HepG2 (cell line): Measurements from ENCODE around the gene PCGF6. TPM values are rescaled to one million over a fixed set of nuclear protein-coding genes. Genes with fewer than 3 reads are reported as not detected.

Experiments used
- AGO2 ChIP-seq: fragments of 200-400 bp; formaldehyde crosslinking; optimal IDR thresholded peaks from 2 replicates; pipeline ENCODE3; 2017; ENCODE audit warnings: mild to moderate bottlenecking, low read depth, low read length, moderate library complexity
- CC2D1A ChIP-seq: sonication (generic); formaldehyde crosslinking; IDR thresholded peaks from 2 replicates; pipeline ENCODE4 v1.8.1; 2023; ENCODE audit warnings: mild to moderate bottlenecking, missing genetic modification reagents
- ESRRA ChIP-seq: sonication (generic); formaldehyde crosslinking; IDR thresholded peaks from 2 replicates; pipeline ENCODE4 v1.5.1; 2020; ENCODE audit warnings: mild to moderate bottlenecking, low read depth, missing genetic modification reagents
- GABPB1 ChIP-seq: IDR thresholded peaks from 2 replicates; pipeline ENCODE4 v1.6.1; 2016; ENCODE audit warnings: mild to moderate bottlenecking, missing genetic modification reagents, moderate library complexity, missing compliant biosample characterization
- HNRNPUL1 ChIP-seq: fragments of 200-400 bp; formaldehyde crosslinking; IDR thresholded peaks from 2 replicates; pipeline ENCODE4 v1.6.1; 2017; ENCODE audit warnings: low read depth, mild to moderate bottlenecking, low read length, moderate library complexity
- HOXA7 ChIP-seq: sonication (generic); formaldehyde crosslinking; IDR thresholded peaks from 2 replicates; pipeline ENCODE4 v1.8.1; 2022; ENCODE audit warnings: mild to moderate bottlenecking, missing genetic modification reagents, moderate library complexity
- KLF11 ChIP-seq: IDR thresholded peaks from 2 replicates; pipeline ENCODE4 v1.6.1; 2016; ENCODE audit warnings: missing compliant biosample characterization
- MBNL3 ChIP-seq: fragments of 250-450 bp; sonication (Bioruptor Pico); conservative IDR thresholded peaks from 2 replicates; pipeline ENCODE4 v1.8.0; 2022; ENCODE audit warnings: mild to moderate bottlenecking, inconsistent platforms
- SAFB2 ChIP-seq: sonication (generic); formaldehyde crosslinking; IDR thresholded peaks from 2 replicates; pipeline ENCODE4 v1.5.1; 2020; ENCODE audit warnings: missing genetic modification reagents, low read depth, mild to moderate bottlenecking, borderline replicate concordance
- SRF ChIP-seq: IDR thresholded peaks from 2 replicates; pipeline ENCODE4 v1.6.1; 2011; ENCODE audit warnings: mild to moderate bottlenecking, low read depth, low read length, moderate library complexity
- SSRP1 ChIP-seq: IDR thresholded peaks from 2 replicates; pipeline ENCODE4 v1.6.1; 2016; ENCODE audit warnings: control low read depth
- U2AF1 ChIP-seq: fragments of 200-400 bp; formaldehyde crosslinking; optimal IDR thresholded peaks from 2 replicates; pipeline ENCODE3; 2017; ENCODE audit warnings: mild to moderate bottlenecking, low read depth, low read length
- U2AF2 ChIP-seq: fragments of 200-400 bp; formaldehyde crosslinking; IDR thresholded peaks from 2 replicates; pipeline ENCODE4 v1.6.1; 2017; ENCODE audit warnings: low read depth, mild to moderate bottlenecking, low read length
- ZEB1 ChIP-seq: IDR thresholded peaks from 2 replicates; pipeline ENCODE4 v1.6.1; 2012; ENCODE audit warnings: mild to moderate bottlenecking, low read depth, inconsistent platforms; ENCODE audit not compliant: insufficient replicate concordance
- ZNF20 ChIP-seq: sonication (generic); formaldehyde crosslinking; IDR thresholded peaks from 2 replicates; pipeline ENCODE4 v1.4.0; 2020; ENCODE audit warnings: mild to moderate bottlenecking, moderate library complexity, missing genetic modification reagents
- ZNF552 ChIP-seq: sonication (generic); formaldehyde crosslinking; IDR thresholded peaks from 2 replicates; pipeline ENCODE4 v1.9.0; 2022; ENCODE audit warnings: missing genetic modification reagents, mild to moderate bottlenecking, borderline replicate concordance
- ZNF589 ChIP-seq: sonication (generic); formaldehyde crosslinking; conservative IDR thresholded peaks from 2 replicates; pipeline ENCODE4 v1.8.0; 2022; ENCODE audit warnings: mild to moderate bottlenecking, moderate library complexity, missing genetic modification reagents
- ZNF660 ChIP-seq: sonication (generic); formaldehyde crosslinking; IDR thresholded peaks from 2 replicates; pipeline ENCODE4 v1.5.1; 2020; ENCODE audit warnings: mild to moderate bottlenecking, low read depth, missing genetic modification reagents, borderline replicate concordance
- ZNF766 ChIP-seq: sonication (generic); formaldehyde crosslinking; IDR thresholded peaks from 2 replicates; pipeline ENCODE4 v1.5.0; 2020; ENCODE audit warnings: missing genetic modification reagents, borderline replicate concordance
- ZNF839 ChIP-seq: sonication (generic); formaldehyde crosslinking; IDR thresholded peaks from 2 replicates; pipeline ENCODE4 v1.4.0; 2020; ENCODE audit warnings: missing genetic modification reagents, mild to moderate bottlenecking, borderline replicate concordance
- polyA plus RNA-seq, 8 experiments: library from polyadenylated mRNA; depleted of rRNA in 3 of 8; stranded (reverse) in 7 of 8; unstranded in 1 of 8; fragments of >200 nt; fragmentation: Illumina TruSeq in 4 of 8; extraction: Trizol in 4 of 8; gene quantifications; 2 replicates each; pipeline versions ENCODE4 v1.2.1 to v1.2.3, GENCODE V29; 2011 to 2016; ENCODE audit warnings: low read depth in 4 of 8, missing spikeins in 1 of 8, mixed read lengths in 1 of 8; ENCODE audit not compliant: insufficient read depth in 1 of 8
- total RNA-seq, 5 experiments: library from RNA; depleted of rRNA; stranded (reverse); fragments of >200 nt; fragmentation: Illumina TruSeq; extraction: Trizol; gene quantifications; 2 replicates each; pipeline ENCODE4 v1.2.3, GENCODE V29; 2016; ENCODE audit warnings: low read depth in 1 of 5
- TF ChIP-seq, protein P1 (sequence below): IDR thresholded peaks from 2 replicates; pipeline ENCODE4 v1.6.1; 2018; ENCODE audit warnings: missing genetic modification reagents
- TF ChIP-seq, protein P2 (sequence below): sonication (generic); formaldehyde crosslinking; IDR thresholded peaks from 2 replicates; pipeline ENCODE4 v1.8.1; 2023; ENCODE audit warnings: mild to moderate bottlenecking, missing genetic modification reagents
- TF ChIP-seq, protein P3 (sequence below): sonication (generic); formaldehyde crosslinking; IDR thresholded peaks from 2 replicates; pipeline ENCODE4 v1.9.0; 2022; ENCODE audit warnings: low read depth, missing genetic modification reagents
- TF ChIP-seq, protein P4 (sequence below): sonication (generic); formaldehyde crosslinking; IDR thresholded peaks from 2 replicates; pipeline ENCODE4 v1.4.0; 2020; ENCODE audit warnings: missing genetic modification reagents
- TF ChIP-seq, protein P5 (sequence below): sonication (generic); formaldehyde crosslinking; IDR thresholded peaks from 2 replicates; pipeline ENCODE4 v1.5.0; 2020; ENCODE audit warnings: missing genetic modification reagents, mild to moderate bottlenecking, borderline replicate concordance

Gene PCGF6
- total and polyA plus RNA-seq, 2 of the 13 experiments (the other 11 are each of a cell fraction or from before 2014, with no cell fraction given), result 5.2 to 19.4 TPM

DNA sequence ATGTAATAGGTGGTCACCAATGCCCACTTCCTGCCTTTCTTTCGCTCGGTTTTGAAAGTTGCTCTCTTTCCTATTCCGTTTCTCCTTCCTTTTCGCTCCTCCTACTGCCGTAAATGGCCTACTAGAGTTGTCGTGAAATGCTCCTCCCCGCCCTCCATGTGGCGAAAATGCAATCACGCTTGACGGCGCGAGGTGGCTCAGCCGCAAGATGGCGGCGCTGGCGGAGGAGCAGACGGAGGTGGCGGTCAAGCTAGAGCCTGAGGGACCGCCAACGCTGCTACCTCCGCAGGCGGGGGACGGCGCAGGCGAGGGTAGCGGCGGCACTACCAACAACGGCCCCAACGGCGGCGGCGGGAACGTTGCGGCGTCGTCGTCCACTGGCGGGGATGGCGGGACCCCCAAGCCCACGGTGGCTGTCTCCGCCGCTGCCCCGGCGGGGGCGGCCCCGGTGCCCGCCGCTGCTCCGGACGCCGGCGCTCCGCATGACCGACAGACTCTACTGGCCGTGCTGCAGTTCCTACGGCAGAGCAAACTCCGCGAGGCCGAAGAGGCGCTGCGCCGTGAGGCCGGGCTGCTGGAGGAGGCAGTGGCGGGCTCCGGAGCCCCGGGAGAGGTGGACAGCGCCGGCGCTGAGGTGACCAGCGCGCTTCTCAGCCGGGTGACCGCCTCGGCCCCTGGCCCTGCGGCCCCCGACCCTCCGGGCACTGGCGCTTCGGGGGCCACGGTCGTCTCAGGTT is 17.0 kb upstream of the PCGF6 start, which contains the start of gene TAF5 (continued):
- TF ChIP-seq ZNF839 (CRISPR knock-in tag) (no peak; the same call in 1 of the 2 replicates), KLF11 (CRISPR knock-in tag) (no peak; the same call in none of the 2 replicates), U2AF1 (peak; percentile 45), AGO2 (peak; percentile 30), SSRP1 (CRISPR knock-in tag) (no peak), SRF (peak; percentile 49; the same call in 1 of the 2 replicates), ZNF552 (peak; percentile 67; the same call in 1 of the 2 replicates), HOXA7 (CRISPR knock-in tag) (no peak), ZEB1 (no peak), MBNL3 (CRISPR knock-in tag) (no peak), ZNF589 (no peak; the same call in 1 of the 2 replicates), SAFB2 (CRISPR knock-in tag) (peak; percentile 62; the same call in 1 of the 2 replicates), U2AF2 (no peak), CC2D1A (CRISPR knock-in tag) (no peak), HNRNPUL1 (no peak), ESRRA (no peak), ZNF20 (no peak), ZNF766 (CRISPR knock-in tag) (peak; percentile 7; the same call in 1 of the 2 replicates), GABPB1 (CRISPR knock-in tag) (peak; percentile 84), ZNF660 (no peak)
- TF ChIP-seq, protein P1, sequence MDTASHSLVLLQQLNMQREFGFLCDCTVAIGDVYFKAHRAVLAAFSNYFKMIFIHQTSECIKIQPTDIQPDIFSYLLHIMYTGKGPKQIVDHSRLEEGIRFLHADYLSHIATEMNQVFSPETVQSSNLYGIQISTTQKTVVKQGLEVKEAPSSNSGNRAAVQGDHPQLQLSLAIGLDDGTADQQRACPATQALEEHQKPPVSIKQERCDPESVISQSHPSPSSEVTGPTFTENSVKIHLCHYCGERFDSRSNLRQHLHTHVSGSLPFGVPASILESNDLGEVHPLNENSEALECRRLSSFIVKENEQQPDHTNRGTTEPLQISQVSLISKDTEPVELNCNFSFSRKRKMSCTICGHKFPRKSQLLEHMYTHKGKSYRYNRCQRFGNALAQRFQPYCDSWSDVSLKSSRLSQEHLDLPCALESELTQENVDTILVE (CRISPR knock-in tag), result peak; percentile 81
- TF ChIP-seq, protein P2, sequence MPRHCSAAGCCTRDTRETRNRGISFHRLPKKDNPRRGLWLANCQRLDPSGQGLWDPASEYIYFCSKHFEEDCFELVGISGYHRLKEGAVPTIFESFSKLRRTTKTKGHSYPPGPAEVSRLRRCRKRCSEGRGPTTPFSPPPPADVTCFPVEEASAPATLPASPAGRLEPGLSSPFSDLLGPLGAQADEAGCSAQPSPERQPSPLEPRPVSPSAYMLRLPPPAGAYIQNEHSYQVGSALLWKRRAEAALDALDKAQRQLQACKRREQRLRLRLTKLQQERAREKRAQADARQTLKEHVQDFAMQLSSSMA (CRISPR knock-in tag), result no peak
- TF ChIP-seq, protein P3, sequence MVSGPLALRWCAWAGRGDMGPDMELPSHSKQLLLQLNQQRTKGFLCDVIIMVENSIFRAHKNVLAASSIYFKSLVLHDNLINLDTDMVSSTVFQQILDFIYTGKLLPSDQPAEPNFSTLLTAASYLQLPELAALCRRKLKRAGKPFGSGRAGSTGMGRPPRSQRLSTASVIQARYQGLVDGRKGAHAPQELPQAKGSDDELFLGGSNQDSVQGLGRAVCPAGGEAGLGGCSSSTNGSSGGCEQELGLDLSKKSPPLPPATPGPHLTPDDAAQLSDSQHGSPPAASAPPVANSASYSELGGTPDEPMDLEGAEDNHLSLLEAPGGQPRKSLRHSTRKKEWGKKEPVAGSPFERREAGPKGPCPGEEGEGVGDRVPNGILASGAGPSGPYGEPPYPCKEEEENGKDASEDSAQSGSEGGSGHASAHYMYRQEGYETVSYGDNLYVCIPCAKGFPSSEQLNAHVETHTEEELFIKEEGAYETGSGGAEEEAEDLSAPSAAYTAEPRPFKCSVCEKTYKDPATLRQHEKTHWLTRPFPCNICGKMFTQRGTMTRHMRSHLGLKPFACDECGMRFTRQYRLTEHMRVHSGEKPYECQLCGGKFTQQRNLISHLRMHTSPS (CRISPR knock-in tag), result no peak
- TF ChIP-seq, protein P4, sequence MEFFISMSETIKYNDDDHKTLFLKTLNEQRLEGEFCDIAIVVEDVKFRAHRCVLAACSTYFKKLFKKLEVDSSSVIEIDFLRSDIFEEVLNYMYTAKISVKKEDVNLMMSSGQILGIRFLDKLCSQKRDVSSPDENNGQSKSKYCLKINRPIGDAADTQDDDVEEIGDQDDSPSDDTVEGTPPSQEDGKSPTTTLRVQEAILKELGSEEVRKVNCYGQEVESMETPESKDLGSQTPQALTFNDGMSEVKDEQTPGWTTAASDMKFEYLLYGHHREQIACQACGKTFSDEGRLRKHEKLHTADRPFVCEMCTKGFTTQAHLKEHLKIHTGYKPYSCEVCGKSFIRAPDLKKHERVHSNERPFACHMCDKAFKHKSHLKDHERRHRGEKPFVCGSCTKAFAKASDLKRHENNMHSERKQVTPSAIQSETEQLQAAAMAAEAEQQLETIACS (CRISPR knock-in tag), result no peak
- TF ChIP-seq, protein P5, sequence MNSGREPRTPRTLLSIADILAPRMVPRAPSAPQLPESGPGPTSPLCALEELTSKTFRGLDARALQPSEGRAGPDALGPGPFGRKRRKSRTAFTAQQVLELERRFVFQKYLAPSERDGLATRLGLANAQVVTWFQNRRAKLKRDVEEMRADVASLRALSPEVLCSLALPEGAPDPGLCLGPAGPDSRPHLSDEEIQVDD (CRISPR knock-in tag), result peak; percentile 75; the same call in 1 of the 2 replicates
